Stimulated activated CD8-positive, alpha-beta memory T cell treated with anti-CD3 and anti-CD28 coated beads, Interleukin-12 subunit alpha, Interleukin-12 subunit beta, amount 100 ng/mL, for 1 hour (primary cell): Measurements from ENCODE around the gene CCRL2.

Experiments used
- DNase-seq: peaks from one replicate; pipeline ENCODE4 v3.0.0-alpha.2; 2020; ENCODE audit warnings: low read depth

Gene CCRL2

DNA sequence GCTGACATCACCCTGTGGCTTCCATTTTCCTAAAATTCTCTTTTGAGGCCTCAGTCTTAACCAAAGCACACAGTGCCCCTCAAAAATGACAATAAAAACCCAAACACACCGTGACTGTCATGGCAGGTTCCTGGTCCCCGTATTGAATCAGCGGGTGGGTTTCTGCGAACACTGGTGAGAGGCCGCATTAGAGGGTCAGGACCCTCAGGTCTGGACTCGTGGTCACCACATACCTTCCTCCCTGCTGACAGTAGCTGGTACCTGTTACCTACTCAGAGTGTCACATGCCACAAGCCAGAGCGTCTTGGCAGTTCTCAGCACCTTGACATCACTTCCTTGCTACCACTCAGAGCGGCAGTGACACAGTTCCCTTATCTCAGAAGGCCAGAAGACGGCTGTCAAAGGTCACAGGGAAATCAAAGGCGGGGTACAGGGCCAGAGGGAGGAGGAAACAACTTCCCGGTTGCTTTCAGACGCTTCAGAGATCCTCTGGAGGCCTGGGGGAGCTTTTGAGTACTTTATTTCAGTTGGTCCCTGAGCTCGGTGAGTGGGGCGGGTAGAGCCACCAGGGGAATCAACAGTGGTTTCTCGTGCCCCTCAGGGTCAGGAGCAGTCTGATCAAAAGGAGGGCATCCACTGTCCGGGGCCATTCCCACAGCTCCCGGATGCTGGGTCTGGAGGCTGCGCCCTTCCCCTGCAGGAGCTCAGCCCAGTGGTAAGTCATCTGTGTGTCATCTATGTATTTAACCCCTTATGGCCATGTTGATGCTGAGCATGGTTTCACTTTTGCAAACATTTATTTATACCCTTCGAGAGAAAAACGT lies at the start of gene CCRL2, which contains the start of gene CCR5AS:
CCRL2 (plus strand) TSS at position 472 of the 824 bp plus-strand sequence. CDS start 821 bp downstream, outside the sequence.
CCR5AS (minus strand) TSS at position 279 of the 824 bp plus-strand sequence.
- DNase-seq: peak; percentile 5

- DNase-seq: no peak
Measured at GRCh38 chr3:46358466-46358865, 48.6 kb upstream of the CCRL2 start.

- DNase-seq: no peak
Measured at GRCh38 chr3:46359733-46360493, 47.1 kb upstream of the CCRL2 start.

DNA sequence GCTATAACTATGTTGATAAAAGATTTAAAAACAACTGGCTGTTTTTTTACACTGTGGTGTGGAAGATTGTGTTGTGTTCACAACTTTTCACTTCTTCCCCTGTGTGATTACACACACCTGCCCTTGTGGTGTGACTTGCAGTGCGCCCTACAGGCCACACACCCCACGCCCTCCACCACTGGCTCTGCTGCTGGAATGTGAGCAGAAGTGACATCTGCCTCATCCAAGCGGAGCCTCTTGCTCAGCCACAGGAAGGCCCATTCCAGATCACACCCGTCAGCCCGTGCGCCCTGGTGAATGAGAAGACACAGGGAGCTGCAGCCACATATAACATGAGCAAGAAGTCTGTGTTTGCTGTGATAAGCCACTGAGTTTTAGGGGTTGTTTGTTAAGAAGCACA lies 46.2 kb upstream of the CCRL2 start:
- no peak for DNase-seq

DNA sequence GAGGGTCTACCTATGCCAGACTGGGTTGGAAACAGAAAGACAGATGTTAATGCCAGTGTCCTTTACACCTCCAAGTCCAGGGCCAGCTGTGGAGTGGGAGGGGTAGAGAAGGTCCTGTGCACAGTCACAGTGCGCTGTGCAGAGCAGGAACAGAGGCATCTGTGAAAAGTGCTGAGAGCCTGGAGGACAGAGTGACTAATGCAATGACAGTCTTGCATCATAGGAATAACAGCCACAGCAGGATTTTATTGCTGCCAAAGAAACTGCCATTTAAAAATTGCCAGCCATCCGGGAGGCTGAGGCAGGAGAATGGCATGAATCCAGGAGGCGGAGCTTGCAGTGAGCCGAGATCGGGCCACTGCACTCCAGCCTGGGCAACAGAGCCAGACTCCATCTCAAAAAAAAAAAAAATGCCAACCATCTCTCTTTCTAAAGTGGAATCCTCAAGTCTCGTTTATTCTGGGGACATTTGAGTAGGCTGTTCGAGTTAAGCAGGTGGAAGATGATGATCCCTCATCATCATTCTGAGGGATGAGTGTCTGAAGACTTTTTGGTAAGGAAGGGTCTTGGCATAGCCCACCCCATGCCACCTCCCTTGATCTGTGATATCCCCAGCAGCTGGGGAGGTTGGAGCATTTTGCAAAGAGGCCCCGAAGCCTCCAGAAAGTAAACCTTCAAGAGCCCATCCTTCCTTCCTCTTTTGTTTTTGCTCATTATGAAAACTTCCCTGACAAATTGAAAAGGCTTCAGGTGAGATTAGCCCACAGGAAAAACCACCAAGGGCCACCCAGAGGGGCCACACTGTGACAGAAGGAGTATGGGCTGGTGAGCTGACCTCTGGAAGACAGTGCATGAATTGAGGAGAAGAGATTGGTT lies 45.4 kb upstream of the CCRL2 start:
- DNase-seq: no peak

DNA sequence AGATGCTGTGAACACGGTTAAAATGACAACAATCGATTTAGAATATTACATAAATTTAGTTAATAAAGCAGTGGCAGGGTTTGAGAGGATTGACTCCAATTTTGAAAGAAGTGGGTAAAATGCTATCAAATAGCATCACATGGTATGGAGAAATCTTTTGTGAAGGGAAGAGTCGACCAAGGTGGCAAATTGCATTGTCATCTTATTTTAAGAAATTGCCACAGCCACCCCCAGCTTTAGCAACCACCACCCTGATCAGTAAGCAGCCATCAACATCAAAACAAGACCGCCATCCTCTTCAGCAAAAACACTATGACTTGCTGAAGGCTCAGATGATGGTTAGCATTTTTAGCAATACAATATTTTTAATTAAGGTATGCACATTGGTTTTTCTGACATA lies 42.0 kb upstream of the CCRL2 start:
- no peak for DNase-seq

DNA sequence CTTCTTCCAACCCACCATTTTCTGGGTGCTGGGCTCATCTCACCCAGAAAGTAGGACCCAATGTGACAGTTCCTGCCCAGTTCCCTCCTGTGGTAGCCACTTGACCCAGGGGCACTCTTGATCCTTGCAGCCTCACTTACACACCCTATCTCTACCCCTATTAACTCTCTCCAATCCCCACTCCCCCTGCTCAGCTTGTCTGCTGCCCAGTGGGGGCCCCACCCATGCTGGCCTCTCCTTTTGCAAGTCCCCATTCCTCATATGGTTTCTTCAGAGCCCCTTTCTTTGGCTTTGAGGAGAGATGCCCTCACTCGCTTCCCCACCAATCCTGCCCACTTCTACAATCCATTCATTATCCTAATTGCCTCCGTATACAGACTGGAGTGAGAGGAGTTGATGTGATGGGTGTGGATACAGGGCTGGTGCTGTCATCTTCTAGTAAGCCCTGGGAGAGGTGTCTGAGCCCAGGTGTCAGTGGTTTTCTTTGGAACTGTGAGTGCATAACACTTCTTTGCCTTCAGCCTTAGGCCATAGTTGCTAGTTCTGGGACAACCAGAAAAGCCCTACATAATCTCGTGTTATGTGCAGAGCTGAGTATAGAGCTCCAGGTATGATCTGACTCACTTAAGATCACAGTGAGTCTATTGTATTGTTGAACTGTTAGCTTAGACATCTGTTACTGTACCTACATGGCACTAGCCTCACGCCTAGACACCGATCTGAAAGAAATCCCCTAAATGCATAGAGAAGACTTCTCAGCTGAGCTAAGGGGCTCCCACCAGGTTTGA lies 41.1 kb upstream of the CCRL2 start:
- DNase-seq: no peak

DNA sequence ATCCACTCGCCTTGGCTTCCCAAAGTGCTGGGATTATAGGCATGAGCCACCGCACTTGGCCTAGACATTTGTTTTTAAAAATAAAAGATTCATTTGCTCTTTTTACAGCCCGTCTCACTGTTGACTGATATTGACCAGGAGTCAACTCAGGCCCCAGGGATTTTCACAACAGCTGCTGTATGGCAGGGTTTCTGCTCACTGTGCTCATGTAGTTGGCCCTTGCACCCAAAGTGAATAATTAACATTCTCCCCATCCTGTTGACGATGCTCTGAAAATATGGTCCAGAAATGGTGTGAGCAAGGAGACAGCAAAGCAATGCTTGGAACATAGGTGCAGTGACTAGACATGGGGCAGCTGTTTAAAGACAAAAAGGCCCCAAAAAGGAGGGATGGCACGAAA lies 39.2 kb upstream of the CCRL2 start:
- DNase-seq: no peak

DNA sequence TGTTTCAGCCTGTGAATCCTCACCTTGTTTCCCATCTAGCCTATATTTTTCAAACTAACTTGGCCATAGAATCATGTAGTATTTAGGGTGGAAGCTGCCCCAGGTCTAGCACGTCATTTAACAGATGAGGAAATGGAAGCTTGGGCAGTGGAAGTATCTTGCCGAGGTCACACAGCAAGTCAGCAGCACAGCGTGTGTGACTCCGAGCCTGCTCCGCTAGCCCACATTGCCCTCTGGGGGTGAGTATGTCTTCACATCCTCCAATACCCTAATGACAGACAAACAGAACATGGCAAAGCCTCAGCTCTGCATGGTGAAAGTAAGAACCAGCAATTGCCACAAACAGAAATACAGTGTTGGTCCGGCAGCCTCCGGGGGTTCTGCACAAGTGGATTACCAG lies 38.5 kb upstream of the CCRL2 start:
- peak; percentile 45 for DNase-seq

GRCh38 chr3:46369151-46369550 lies 37.9 kb upstream of the CCRL2 start:
- no peak for DNase-seq

GRCh38 chr3:46369675-46370132 lies 37.4 kb upstream of the CCRL2 start:
- DNase-seq: no peak

DNA sequence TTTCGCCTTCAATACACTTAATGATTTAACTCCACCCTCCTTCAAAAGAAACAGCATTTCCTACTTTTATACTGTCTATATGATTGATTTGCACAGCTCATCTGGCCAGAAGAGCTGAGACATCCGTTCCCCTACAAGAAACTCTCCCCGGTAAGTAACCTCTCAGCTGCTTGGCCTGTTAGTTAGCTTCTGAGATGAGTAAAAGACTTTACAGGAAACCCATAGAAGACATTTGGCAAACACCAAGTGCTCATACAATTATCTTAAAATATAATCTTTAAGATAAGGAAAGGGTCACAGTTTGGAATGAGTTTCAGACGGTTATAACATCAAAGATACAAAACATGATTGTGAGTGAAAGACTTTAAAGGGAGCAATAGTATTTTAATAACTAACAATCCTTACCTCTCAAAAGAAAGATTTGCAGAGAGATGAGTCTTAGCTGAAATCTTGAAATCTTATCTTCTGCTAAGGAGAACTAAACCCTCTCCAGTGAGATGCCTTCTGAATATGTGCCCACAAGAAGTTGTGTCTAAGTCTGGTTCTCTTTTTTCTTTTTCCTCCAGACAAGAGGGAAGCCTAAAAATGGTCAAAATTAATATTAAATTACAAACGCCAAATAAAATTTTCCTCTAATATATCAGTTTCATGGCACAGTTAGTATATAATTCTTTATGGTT lies 36.1 kb upstream of the CCRL2 start, which contains the start of gene CCR5:
CCR5 (plus strand) TSS at position 108 of the 680 bp plus-strand sequence. CDS start 1,957 bp downstream, outside the sequence.
- DNase-seq: no peak

GRCh38 chr3:46371519-46372340 lies 35.3 kb upstream of the CCRL2 start:
- DNase-seq: no peak

- DNase-seq: no peak
Measured at GRCh38 chr3:46372492-46373359, 34.3 kb upstream of the CCRL2 start.

DNA sequence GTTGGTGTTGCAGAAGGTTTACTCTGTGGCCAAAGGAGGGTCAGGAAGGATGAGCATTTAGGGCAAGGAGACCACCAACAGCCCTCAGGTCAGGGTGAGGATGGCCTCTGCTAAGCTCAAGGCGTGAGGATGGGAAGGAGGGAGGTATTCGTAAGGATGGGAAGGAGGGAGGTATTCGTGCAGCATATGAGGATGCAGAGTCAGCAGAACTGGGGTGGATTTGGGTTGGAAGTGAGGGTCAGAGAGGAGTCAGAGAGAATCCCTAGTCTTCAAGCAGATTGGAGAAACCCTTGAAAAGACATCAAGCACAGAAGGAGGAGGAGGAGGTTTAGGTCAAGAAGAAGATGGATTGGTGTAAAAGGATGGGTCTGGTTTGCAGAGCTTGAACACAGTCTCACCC lies 32.3 kb upstream of the CCRL2 start:
- DNase-seq: no peak

- DNase-seq: no peak
Measured at GRCh38 chr3:46375218-46375617, 31.8 kb upstream of the CCRL2 start.

DNA sequence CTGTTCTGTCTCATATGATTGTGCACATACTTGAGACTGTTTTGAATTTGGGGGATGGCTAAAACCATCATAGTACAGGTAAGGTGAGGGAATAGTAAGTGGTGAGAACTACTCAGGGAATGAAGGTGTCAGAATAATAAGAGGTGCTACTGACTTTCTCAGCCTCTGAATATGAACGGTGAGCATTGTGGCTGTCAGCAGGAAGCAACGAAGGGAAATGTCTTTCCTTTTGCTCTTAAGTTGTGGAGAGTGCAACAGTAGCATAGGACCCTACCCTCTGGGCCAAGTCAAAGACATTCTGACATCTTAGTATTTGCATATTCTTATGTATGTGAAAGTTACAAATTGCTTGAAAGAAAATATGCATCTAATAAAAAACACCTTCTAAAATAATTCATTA lies 31.2 kb upstream of the CCRL2 start:
- no peak for DNase-seq

GRCh38 chr3:46378426-46378942 lies 28.6 kb upstream of the CCRL2 start:
- peak; percentile 46 for DNase-seq
